Activated gamma-delta T cell (primary cell): Measurements from ENCODE around the gene MROH2A.

Source experiments
- DNase-seq: peaks from one replicate; lab custom pipeline; 2025; lab: John Stamatoyannopoulos, UW

The MROH2A gene

GRCh38 chr2:233761040-233761769 is 16.9 kb upstream of the MROH2A start:
- DNase-seq: no peak

GRCh38 chr2:233764264-233764663 is 13.9 kb upstream of the MROH2A start:
- no peak for DNase-seq

GRCh38 chr2:233764761-233765160 is 13.4 kb upstream of the MROH2A start:
- DNase-seq: no peak

DNA sequence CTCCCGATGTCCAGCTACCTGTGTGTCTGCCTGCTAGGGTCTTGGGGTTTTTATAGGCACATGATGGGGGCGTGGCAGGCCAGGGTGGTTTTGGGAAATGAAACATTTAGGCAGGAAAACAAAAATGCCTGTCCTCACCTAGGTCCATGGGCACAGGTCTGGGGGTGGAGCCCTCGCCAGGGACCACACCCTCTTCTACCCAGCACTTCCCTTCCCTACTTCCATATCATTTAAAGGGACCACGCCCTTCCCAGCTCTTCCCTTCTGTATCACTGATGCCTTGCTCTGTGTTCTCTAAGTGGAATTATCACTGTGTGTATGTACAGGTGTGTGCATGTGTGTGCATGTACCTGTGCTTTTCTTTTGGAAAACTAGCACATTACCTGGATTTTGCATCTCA is 11.7 kb upstream of the MROH2A start:
- DNase-seq: no peak

DNA sequence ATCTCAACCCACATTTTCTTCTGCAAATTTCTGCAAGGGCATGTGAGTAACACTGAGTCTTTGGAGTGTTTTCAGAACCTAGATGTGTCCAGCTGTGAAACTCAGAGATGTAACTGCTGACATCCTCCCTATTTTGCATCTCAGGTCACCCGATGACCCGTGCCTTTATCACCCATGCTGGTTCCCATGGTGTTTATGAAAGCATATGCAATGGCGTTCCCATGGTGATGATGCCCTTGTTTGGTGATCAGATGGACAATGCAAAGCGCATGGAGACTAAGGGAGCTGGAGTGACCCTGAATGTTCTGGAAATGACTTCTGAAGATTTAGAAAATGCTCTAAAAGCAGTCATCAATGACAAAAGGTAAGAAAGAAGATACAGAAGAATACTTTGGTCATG is 10.1 kb upstream of the MROH2A start:
- DNase-seq: no peak

- DNase-seq: no peak
These were observed 8.9 kb upstream of the MROH2A start for GRCh38 chr2:233769260-233769659.

GRCh38 chr2:233772153-233772552 is 6.0 kb upstream of the MROH2A start:
- no peak for DNase-seq

- DNase-seq: no peak
These were observed 5.5 kb upstream of the MROH2A start for GRCh38 chr2:233772583-233772982.

GRCh38 chr2:233773854-233774253 is 4.3 kb upstream of the MROH2A start:
- no peak for DNase-seq

DNA sequence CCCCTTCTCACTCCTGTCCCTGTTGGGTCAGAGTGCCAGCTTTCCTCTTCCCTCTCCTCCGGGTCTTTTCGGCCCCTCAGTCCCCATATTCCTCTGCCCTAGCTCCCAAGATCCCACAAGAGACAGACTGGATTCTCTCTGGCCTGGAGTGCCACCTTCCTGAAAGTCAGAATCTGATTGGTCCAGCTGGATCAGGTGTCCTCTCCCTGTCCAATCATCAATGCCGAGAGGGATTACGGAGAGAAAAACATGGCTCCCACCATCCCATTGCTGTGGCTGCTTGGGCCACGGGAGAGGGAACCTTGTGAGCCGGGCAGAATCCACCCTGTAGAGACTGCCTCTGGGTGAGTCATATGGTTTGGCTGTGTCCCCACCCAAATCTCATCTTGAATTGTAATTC is 2.7 kb upstream of the MROH2A start:
- no peak for DNase-seq

DNA sequence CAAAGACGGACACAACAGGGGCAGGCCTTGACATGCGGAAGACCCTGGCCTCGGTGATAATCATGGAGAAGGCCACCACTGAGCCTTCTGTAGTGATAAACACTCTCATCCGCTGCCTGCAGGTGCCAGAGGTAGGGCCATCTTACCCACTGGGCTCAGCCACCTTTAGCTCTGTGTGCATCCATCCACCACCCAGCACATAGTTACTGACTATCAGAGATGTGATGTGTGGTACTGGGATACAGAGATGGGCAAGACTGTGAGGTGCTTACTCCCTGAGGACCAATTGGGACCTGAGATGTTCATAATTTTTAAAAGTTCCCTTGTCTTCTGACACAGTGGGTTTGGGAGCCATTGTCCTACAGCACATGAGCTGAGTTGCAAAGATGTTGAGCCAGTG is 1.6 kb downstream of the MROH2A start:
- DNase-seq: no peak

- DNase-seq: no peak
These were observed 2.6 kb downstream of the MROH2A start for GRCh38 chr2:233780771-233781170.

DNA sequence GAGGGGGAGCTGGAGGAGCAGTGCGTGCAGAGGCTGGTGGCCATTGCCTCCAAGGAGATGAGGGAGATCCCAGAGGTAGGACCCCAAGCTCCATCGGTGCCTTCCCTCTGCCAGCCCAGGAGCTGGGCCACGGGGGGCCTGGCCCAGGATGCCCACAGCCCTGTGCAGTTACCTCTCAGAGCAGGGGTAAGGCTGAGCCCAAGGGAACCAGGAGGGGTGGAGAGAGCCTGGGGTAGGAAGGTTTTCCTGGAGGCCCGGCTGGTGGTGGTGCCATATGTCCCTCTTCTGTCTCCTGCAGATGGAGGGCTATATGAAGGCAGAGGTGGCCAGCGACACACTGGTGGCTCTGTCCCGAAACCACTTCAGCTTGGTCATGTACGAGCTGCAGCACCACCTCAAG is 11.4 kb downstream of the MROH2A start:
- no peak for DNase-seq

DNA sequence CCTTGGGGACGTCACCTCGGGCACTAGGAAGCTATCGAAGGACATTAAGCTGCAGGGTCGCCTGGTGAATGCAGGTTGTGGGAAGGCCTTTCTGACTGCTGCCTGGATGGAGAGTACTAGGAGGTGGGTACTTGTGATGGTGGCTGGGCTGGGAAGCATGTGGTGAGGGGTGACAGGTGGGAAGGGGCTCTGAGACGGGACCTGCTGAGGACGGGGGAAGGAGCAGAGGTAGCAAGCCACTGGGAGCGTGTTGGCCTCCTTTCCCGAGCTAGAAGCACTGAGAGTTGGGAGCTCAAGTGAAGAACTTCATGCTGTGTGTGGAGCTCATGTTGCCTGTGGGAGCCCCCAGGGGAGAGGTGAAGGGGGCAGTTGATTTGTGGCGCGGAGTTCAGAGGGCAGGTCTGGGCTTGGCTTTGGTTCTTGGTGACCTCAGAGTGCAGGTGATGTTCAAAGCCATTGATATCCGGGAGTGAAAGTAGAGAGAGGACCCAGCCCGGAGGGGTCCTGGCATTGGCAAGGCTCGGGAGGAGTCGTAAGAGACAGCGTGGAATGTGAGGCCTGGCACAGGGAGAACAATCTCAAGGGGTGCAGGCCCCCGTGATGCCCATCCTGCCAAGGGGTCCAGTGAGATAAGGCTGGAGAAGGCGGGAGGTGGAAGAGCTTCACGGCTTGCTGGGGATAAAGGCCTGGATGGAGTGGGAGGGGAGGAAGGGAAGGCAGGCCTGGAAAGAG is 13.2 kb downstream of the MROH2A start:
- DNase-seq: no peak

GRCh38 chr2:233791883-233792329 is 13.8 kb downstream of the MROH2A start:
- DNase-seq: no peak

GRCh38 chr2:233792720-233793119 is 14.6 kb downstream of the MROH2A start:
- no peak for DNase-seq

GRCh38 chr2:233793465-233794127 is 15.5 kb downstream of the MROH2A start:
- no peak for DNase-seq

- no peak for DNase-seq
These were observed 16.1 kb downstream of the MROH2A start for GRCh38 chr2:233794128-233794658.

DNA sequence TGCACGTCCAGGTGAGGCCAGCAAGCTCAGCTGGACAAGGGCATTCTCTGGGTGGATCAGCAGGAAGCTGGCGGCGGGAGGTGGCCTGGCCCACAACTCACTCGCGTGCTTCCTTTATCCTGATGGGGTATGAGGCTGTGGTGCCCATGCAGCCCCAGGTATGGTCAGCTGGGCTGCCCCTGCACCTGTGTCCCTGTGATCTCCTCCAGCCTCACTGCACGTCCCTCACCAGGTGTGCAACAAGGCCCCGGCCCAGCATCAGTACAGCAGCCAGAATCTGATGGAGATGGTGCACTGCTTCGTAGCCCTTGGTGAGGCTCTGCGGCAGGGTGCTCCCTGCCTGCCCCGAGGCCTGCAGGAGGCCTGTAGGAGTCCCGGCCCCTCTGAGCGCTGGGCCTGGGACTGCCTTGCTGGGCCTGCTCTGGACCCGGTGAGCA is 17.6 kb downstream of the MROH2A start:
- DNase-seq: no peak

GRCh38 chr2:233796254-233796653 is 18.1 kb downstream of the MROH2A start:
- DNase-seq: no peak

DNA sequence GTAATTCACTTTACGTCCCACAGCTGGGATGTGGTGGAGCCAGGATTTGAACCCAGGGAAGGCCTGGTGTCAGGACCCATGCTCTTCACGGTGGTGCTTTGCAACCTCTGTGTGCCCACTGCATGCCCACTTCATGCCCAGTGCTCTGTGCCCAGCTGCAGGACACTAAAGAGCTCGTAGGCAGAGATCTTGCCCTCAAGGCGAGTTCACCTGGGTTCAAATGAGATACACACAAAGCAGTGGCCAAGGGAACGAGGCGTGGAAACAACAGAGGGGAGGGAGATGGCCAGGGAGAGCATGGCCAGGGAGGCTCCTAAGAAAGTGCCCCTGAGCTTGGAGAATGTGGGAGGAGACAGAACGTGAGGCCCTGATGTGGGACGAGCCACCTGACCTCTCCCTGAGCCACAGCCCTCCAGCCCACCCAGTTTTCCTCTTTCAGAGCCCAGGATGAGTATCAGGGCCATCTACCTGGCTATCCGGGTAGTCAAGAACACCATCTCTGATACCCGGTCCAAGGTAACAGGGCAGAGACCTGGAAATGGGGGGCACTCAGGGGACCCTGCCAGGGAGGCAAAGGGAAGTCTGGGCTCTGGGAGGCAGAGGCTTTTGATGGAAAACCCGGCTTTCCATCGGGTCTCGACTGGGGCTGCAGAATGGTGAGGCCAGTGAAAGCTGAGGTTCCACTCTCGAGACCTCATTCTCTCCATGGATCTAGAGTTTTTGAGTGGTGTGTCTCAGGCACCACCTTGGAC is 20.4 kb downstream of the MROH2A start:
- DNase-seq: no peak

GRCh38 chr2:233799087-233799665 is 21.0 kb downstream of the MROH2A start:
- DNase-seq: no peak
